HG02571 (cell line): ENCODE measurements around the gene ZPR1.
"Not testable (repeated sequence)": the region's sequence is repeated elsewhere in the genome, so short reads cannot be mapped to it uniquely, and the experiment has no call there.

Source experiments
- ATAC-seq: cut with Tn5 transposase; IDR thresholded peaks from one replicate; pipeline ENCODE4 v1.9.1; 2021; ENCODE audit warnings: mild to moderate bottlenecking, moderate library complexity; ENCODE audit not compliant: unreplicated experiment

Gene ZPR1

DNA sequence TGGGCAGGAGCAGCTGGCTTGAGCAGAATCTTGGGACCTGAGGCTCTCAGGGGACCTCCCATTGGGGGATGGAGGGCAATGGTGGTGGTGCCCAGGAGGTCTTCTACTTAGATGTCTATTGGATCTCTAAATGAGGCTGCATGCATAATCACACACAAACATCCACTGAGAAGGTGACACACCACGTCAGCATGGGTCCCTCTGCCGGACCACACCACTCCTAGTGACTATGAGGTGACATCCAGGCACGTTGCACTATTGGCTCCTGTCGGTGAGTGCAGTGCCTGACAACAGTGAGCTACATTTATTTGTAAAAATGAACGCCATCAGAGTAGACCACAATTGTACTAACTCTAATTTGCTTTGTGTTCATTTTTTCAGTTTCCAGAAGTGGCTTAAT is 37.6 kb upstream of the ZPR1 start:
- ATAC-seq: no peak

DNA sequence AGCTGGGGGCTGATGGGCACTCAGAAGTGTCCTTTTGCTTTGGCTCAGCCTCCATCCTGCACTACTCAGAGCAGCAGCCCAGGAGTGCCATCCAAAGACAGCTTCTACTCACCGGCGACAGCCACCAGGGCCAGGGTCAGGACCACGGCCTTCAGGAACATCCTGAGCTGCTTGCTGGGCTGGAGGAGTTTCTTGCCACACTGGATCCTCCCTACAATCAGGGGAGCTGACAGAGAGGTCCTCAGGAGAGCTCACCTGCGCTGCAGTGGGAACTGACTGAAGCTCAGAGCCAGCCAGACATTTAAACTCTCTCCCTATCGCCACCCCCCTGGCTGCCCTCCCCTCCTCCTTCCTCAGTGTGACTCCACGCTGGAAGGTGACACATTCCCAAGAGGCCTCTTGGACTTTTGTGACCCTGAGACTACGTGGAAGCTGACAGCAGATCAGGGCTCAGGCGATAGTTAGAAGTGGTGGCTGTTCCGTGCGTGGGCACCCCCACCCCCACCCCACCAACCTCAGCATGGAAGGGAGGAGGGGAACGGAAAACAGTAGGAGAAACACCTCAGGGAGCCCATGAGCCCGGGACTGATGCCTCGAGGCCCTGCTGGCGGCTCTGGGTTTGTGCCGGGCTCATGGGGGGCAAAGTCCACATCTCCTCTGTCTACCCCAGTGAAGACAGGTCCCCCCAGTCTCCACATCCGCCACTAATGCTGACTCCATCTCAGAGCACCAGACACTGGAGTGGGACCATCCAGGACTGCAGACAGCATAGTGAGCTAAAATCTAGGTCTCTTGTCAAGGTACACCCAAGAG is 35.4 kb upstream of the ZPR1 start, which contains the start of gene APOA4:
Gene APOA4 (minus strand): TSS at position 274 of the 813 bp plus-strand sequence. CDS start 113 bp downstream, at position 161.
- no peak for ATAC-seq

DNA sequence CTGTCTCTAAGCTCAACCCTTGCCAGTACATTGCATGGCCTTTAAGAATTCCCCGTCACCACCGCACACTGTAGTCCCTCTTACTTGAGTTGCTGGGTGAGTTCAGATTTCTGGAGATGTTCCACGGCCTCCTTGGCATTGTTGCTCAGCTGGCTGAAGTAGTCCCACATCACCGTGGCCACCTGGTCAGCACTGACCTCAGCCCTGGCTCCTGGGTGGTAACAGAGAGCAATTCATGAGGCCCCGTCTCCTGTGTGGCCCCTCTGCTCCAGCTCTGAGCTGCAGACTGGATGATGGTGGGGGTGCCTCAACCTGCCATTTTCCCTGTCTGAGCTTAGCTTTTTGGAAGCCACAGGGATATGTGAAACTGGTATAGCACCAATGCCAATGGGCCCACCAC is 34.8 kb upstream of the ZPR1 start:
- ATAC-seq: no peak

DNA sequence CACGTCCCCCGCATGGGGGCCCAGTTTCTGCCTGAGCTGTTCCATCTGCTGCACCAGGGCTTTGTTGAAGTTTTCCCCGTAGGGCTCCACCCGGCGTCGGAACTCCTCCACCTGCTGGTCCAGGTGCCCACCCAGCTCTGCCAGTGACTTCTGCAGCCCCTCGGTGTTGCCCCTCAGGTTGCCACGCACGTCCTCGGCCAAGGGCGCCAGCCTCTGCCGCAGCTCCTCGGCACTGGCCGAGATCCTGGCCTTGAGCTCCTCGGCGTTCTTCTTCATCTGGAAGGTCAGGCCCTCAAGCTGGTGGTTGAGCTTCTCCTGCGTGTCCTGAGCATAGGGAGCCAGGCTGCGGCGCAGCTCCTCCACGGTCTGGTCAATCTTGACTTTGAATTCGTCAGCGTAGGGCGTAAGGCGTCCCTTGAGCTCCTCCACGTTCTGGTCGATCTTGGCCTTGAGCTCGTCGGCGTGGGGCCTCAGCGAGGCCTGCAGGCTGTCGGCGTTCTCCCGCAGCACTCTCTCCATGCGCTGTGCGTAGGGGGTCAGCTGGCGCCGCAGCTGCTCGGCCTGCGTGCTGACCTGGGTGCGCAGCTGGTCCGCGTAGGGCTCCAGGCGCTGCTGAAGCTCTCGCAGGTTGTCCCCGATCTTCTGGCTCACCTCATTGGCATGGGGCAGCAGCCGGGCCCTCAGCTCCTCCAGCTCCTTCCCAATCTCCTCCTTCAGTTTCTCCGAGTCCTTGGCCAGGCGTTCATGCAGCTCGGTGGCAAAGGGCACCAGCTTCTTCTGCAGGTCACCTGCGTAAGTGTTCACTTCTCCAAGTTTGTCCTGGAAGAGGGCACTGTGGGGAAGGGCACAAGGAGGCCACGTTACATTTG is 33.5 kb upstream of the ZPR1 start:
- no peak for ATAC-seq

DNA sequence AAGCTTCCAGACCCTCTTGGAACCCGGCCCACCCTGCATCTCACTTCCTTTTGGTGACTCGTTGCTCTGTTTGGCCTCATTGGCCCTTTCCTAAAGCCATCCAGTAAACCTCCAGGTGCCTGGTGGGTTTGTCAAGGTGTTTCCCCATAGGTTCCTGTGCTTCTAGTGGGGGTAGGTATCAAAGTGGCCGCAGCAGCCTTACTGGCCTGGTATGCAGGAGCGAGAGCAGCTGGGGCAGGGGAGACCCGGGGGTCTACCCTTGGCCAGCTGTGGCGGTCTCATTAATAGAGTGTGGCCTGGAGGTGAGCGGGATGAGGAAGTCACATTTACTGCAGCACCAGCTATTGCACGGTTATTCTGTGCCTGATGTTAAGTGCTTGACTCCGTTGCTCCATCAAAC is 31.2 kb upstream of the ZPR1 start:
- ATAC-seq: no peak

DNA sequence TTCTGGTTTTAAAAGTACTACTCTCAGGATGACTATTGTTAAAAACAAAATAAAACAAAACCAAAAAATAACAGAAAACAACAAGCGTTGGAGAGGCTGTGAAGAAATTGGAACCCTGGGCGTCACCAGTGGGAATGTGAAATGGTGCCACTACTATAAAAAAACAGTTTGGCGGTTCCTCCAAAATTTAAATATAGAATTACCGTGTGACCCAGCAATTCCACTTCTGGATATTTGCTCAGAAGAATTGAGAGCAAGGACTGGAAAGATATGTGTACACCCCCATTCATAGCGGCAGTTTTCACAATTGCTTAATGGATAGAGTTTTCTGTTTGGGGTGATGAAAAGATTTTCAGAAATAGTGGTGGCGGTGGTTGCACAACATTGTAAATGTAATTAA is 26.7 kb upstream of the ZPR1 start:
- ATAC-seq: no peak

DNA sequence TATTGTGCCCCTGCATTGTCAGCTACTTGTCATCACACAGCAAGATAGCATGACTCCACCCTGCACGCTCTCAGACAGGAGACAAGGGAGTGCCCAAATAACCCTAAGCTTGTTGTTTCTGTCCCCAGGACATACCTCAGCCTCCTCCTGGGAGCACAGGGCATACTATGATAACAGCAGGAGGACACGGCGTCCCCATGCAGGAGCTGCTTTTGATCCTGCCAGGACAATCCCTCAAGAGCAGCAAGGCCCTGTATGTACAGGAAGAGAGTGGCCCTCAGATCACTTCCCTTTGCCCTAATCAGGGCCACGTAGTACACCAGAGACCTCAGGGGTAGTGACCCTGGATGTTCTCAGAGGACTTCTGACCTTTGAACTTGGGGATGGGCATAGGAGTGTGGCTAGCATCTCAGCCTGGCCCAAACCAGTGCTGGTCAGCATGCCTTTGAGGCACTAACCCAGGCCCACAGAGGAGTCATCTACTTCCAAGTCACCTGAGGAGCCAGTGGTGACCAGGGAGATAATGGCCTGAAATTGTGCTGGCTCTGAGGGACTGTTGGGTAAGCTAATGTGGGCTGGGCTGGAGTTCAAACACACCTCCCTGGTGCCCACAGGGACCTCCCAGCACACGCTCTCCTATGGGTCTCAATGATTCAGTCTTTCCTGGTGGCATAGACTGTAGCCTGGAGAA is 26.1 kb upstream of the ZPR1 start:
- no peak for ATAC-seq

DNA sequence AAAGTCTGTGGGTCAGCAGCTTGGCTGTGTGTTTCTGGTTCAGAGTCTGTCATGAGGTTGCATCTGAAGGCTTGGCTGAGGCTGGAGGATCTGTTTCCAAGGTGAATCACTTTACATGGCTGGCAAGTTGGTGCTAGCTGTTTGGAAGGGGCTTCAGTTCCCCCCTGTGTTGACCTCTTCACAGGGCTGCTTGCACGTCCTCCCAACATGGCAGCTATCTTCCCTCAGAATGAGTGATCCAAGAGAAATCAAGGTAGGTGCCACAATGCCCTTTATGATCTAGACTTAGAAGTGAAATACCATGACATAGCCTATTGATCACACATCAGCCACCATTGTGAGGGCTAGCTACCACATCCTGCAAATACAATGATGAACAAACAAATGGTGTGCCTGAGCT is 25.3 kb upstream of the ZPR1 start:
- ATAC-seq: no peak

DNA sequence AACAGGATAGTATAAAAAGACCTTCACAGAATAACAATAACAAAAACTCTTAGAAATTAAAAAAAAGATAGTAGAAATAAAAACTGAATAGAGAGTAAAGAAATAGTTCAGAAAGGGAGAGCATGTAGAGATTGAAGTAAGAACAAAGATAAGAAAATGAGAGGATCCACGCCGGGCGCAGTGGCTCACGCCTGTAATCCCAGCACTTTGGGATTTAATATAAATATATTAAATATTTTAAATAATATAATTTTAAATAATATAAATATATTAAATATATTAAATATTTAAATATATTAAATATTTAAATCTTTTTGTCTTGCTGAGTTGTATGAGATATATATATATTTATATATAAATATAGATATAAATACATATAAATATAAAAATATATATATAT is 24.3 kb upstream of the ZPR1 start:
- no peak for ATAC-seq

DNA sequence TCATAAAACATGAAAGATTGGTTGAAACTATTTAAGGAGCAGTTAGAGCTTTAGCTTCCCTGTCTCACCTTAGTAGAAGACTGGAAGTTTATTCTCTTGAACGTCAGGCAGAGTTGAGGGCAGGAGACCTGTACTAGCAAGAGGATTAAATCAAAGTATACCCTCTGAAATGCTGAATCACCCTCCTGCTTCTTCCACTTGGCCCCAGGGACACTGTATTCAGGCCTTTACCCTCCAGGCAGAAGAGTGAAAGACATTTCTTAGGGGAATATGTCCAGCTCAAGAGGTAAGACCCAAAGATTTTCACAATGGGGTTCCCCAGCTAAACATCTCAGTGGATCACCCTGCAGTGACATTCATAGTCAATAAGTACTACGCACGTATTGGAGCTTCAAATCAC is 23.4 kb upstream of the ZPR1 start:
- ATAC-seq: no peak

DNA sequence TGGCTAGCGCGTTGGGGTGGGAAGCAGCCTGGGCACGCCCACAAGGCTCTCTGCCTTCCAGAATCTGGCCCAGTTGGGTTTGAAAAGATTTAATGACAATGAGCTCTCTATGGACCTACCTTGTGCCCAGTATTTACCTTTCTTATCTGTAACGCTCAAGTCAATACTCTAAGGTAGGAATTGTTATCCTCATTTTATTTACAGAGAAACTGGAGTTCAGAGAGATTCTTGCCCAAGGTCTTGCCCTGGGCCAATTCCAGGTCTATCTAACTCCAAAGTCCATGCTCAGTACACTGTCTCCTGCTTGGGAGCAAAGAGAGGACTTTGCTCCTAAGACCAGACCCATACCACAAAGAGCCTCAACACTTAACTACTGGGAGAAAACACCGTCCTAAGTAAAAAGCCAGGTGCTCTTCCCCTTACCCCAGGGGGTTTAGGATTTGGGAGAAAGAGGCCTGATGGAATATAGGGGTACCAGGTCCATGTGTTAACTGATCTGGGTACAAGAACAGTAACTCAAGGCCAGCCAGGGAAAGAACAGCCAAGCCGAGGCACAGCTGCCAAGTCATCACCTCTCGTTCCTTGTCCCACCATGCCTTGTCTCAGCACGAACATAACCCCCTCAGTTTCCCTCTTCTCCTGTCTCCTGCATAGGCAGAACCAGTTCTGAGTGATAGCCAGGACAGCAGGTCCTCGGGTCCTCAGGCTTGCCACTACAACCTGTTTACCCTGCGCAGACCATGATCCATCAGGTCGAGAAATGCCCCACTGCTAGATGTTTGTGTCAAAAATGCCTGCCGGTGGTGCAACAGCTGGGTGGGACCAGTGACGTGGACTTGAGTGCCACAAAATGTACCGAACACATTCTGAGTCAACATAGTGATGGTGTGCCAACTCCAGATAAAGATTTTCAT is 20.7 kb upstream of the ZPR1 start:
- no peak for ATAC-seq

DNA sequence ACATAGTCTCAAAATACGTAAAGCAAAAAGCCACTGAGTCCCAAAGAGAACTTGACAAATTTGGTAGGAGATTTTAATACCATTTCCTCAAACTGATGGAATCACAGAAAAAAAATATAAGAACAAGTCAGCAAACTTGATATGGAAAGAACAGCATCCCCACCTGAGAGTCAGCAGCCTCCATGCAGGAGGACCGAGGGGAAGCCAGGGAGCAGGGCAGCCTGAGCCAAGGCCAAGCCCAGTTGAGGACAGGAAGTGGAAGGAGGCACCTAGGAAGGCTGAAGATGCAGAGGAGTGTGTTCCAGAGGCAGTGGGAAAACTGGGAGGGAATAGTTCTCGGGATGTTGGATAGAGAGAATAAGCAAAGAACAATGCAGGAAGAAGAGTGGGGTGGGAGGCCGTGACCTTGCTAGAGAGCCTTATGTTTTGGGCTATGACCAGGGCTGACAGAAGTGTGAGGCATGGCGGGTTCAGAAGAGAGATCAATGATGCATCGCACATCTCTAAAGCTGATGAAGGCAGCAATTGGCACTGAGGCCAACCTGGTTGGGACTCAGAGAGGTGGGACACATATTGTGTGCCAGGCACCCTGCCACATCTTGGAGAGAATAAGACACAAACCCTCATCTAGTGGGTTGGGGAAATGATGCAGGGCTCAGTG is 19.9 kb upstream of the ZPR1 start:
- ATAC-seq: no peak

DNA sequence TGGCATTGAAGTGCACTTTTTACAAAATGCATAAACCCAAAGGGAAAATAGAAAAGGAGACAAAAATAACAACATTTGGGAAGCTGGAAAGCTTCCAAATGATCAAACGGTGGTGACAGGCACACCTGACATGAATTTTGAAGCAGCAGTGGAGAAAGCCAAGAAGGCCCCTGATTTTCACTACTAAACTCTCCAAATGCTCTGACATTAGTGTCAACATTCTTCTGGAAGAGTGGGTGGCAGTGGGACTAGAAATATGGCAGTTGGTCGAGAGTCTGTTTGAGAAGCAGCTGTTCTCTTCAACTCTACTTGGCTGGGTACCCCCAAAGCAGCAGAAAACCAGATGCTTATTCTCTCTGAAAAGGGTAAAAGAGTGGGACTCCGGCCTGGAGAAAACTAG is 16.2 kb upstream of the ZPR1 start:
- ATAC-seq: no peak

DNA sequence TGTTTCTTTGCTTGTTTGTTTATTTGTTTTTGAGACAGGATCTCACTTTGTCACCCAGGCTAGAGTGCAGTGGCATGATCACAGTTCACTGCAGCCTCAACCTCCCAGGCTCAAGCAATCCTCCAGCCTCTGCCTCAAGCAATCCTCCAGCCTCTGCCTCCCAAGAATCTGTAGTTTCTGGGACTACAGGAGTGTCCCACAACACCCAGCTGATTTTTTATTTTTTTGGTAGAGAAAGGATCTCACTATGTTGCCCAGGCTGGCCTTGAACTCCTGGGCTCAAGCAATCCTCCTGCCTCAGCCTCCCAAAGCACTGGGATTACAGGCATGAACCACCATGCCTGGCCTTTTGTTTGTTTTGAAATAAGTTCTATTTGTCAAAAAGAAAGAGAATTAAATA is 13.8 kb upstream of the ZPR1 start:
- not testable (repeated sequence) for ATAC-seq

DNA sequence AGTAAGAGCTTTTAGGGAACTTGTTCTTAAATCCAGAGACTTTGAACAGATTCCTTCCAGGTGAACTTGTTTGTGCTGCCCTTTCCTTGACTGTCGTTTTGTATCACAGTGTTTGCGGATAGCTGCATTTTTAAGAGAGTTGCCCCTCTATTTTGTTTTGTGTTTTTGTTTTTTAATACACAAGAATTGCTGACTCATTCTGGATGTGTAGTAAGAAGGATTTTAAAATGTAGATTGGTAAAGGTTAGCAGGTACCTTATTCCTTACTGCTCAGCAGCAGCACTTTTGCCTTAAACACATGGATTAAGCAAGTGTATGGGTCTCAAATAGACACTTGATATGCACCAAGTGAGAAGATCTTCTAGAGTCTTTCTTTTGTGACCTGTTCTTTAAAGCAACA is 12.8 kb upstream of the ZPR1 start:
- no peak for ATAC-seq

DNA sequence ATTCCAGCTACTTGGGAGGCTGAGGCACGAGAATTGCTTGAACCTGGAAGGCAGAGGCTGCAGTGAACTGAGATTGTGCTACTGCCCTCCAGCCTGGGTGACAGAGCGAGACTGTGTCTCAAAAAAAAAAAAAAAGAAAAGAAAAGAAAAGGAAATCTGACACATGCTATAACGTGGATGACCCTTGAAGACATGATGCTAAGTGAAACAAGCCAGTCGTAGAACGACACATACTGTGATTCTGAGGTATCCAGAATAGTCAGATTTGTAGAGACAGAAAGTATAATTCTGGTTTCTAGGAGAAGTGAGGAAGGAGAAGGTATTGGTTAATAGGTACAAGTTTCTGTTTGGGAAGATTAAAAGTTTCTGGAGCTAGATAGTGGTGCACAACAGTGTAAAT is 10.5 kb upstream of the ZPR1 start:
- ATAC-seq: no peak

DNA sequence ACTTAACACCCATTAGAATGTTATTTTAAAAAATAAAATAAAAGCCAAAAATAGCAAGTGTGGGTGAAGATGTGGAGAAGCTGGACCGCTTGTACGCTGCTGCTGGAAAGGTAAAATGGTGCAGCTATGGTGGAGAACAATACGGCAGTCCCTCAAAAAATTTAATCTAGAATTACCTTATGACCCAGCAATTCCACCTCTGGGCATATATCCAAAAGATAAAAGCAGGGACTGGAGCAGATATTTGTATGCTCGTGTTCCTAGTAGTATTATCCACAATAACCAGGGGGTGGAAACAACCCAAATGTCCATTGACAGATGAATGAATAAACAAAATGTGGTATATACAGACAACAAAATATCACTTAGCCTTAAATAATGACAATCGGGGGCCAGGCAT is 10.0 kb upstream of the ZPR1 start:
- no peak for ATAC-seq

DNA sequence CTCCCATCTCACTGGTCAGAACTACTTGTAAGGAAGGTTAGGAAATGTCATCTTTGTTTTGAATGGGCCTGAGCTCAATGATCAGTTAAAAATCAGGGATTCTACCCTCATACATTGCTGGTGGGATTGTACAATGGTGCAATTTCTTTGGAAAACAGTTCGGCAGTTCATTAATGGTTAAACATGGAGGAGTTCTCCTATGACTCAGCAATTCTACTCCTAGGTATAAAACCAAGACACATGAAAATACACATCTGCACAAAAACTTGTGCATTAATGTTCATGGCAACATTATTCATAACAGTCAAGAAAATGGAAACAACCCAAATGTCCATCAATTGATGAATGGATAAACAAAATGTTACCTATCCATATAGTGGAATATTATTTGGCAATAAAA is 8.7 kb upstream of the ZPR1 start:
- ATAC-seq: no peak

DNA sequence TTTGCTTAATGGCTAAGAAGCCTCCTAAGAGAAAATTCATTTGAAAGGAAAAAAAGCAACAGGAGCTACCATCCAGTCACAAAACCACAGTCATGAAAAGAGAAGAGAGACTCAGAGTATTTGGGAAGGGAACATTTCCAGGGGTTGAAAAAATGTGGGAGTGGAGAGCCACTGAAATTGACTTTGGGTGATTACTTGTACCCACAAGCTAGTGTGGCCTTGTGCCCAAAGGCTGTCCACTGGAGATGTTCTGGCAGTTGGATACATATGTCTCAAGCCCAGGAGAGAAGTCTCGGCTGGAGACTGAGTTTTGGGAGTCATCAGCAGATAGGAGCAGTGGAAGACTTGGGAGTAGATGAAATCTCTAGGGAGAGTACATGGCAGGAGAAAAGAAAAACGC is 7.0 kb upstream of the ZPR1 start:
- ATAC-seq: no peak

DNA sequence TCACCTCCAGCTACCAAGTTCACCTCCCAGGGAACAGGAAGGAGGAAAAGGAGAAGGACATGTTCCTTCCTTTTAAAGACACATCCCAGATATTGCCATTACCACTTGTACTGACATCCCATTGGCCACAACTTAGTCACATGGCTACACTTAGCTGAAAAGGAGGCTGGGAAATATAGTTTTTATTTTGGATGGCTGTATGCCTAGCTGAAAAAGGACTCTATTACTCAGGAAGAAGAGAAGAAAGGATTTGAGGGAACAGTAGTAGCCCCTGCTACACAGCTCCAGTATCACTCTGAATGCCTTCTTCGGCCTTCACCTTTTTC is 5.9 kb upstream of the ZPR1 start:
- no peak for ATAC-seq
